ENCODE results near the gene ISOC1.

- TF ChIP-seq CTCF (conservative IDR thresholded peaks at IDR 0.05 in 1 of 2, IDR thresholded peaks at IDR 0.05 in 1 of 2; ENCODE audit: low read depth in 1 of 2, low read length in 2 of 2) = no peak
- TF ChIP-seq EZH2 (IDR thresholded peaks at IDR 0.05; ENCODE audit: low read length, missing control alignments) = no peak
Measured at GRCh38 chr5:129082225-129083136, 12.1 kb upstream of the ISOC1 start.
